Esophagus (tissue), 2 donors: ENCODE results near the gene EDAR. TPM values are rescaled to one million over a fixed set of nuclear protein-coding genes. Genes with fewer than 3 reads are reported as not detected.

Experiments
- H3K27ac ChIP-seq, 2 donors: one replicate each; pipeline ENCODE4 v1.5.1; 2013; ENCODE audit warnings: low read depth in 2 of 2, mild to moderate bottlenecking in 2 of 2, inconsistent platforms in 1 of 2, low read length in 1 of 2, moderate library complexity in 1 of 2
- H3K27me3 ChIP-seq, 2 donors: one replicate each; pipeline ENCODE4 v1.6.1; 2013; ENCODE audit warnings: low read length in 2 of 2, control low read depth in 1 of 2, mild to moderate bottlenecking in 1 of 2; ENCODE audit not compliant: insufficient read depth in 2 of 2, control insufficient read depth in 1 of 2
- H3K36me3 ChIP-seq, 2 donors: one replicate each; pipeline ENCODE4 v1.6.1; 2013; ENCODE audit warnings: low read length in 1 of 2; ENCODE audit not compliant: control insufficient read depth in 2 of 2, insufficient read depth in 2 of 2
- H3K4me1 ChIP-seq, 2 donors: one replicate each; pipeline ENCODE4 v1.6.1; 2013; ENCODE audit warnings: low read length in 1 of 2; ENCODE audit not compliant: control insufficient read depth in 2 of 2, insufficient read depth in 2 of 2
- H3K4me3 ChIP-seq, 2 donors: one replicate each; pipeline ENCODE4 v1.5.1; 2013; ENCODE audit warnings: low read length in 2 of 2, mild to moderate bottlenecking in 2 of 2, low read depth in 1 of 2, moderate library complexity in 1 of 2
- H3K9me3 ChIP-seq, 2 donors: one replicate each; pipeline ENCODE4 v1.6.1; 2013; ENCODE audit warnings: mild to moderate bottlenecking in 2 of 2, low read depth in 1 of 2, low read length in 1 of 2, moderate library complexity in 1 of 2; ENCODE audit not compliant: control insufficient read depth in 2 of 2, insufficient read depth in 1 of 2
- WGBS, 2 donors: extraction: QIAGEN DNeasy Blood & Tissue Kit; methylation state at CpG; one replicate each; pipeline ENCODE4 v1.1.7; 2013; 5-methylcytosine and 5-hydroxymethylcytosine counted together
- polyA plus RNA-seq, 2 donors: library from polyadenylated mRNA; stranded (reverse); fragments of 200-250 nt; gene quantifications; one replicate each; pipeline ENCODE4 v1.2.3, GENCODE V29; 2013
- donor health status: healthy with polysubstance abuse.
- donor health status: Bipolar disorder and iron deficiency.

The EDAR gene
- polyA plus RNA-seq, 2 donors: 1.3 to 2.3 TPM

DNA sequence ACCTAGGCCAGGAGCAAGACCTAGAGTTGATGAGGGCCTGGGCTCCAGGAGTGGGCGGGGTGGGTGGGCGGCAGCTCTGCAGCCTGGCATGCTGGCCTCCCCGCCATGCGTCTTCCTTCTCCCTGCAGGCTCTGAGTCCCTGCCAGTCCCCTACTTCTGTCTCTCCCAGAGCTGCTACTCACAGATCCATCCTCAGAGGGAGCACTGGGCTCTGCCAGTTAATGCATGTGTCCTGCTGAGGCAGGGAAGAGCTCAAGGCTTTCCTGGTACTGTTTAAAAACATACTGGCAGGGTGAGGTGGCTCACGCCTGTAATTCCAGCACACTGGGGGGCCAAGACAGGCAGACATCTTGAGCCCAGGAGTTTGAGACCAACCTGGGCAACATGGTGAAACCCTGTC is 38.7 kb upstream of the EDAR start:
- no peak overlapping the region for H3K27ac ChIP-seq
- no peaks in the 10 kb centered on the region for H3K9me3 ChIP-seq
- 85 to 98% methylated on average over 5 of the region's 5 CpGs for WGBS, 2 donors
- H3K4me1 ChIP-seq: peaks cover 4 to 6% of the 10 kb centered on the region in 2 donors
- no peaks in the 10 kb centered on the region for H3K27me3 ChIP-seq
- H3K4me3 ChIP-seq: no peak overlapping the region
- H3K36me3 ChIP-seq: no peaks in the 10 kb centered on the region

DNA sequence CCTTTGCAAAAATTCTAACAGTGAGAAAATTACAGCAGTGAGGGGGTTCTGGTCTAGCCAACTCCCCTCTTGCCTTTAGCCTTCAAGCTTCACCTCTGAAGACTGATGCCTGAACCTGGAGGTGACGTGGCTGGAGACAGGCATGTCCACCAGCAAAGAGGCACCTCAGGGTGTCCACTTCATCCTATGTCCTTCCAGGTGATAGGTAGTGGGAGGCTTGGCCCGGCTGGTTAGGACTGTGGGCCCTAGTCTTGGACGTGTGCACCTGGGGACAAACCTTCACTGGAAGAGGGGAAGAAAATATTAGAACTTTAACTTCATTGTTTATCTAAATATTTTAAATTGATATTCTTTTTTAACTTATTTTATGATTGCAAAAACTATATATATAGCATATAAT is 35.5 kb upstream of the EDAR start:
- Histone ChIP-seq H3K27ac (no peak overlapping the region), H3K36me3 (no peaks in the 10 kb centered on the region), H3K4me3 (no peak overlapping the region), H3K27me3 (no peaks in the 10 kb centered on the region), H3K9me3 (no peaks in the 10 kb centered on the region), H3K4me1 (peaks cover 0 to 2% of the 10 kb centered on the region in 2 donors)
- 92% methylated on average over 3 of the region's 3 CpGs for WGBS, 2 donors

DNA sequence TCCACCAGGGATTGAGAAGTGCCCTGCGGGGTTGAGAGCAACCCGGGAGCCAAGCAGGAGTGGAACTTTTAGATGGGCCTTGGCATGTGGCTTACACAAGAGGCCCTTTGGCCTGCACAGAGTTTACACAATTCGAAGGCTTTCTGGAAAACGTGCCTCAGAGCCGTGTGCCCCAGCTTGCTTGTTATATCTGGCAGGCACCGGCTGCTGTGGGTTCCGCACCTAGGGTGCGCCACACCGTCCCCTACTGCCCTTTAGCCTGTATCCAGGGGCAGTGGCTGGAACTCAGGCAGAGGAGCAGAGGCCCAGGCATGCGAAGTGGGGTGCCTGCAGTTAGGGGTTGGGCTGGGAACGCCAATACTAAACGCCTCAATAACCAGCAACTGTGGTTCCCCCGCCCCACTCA is 32.9 kb upstream of the EDAR start:
- Histone ChIP-seq H3K27ac (no peak overlapping the region), H3K9me3 (no peaks in the 10 kb centered on the region), H3K27me3 (no peaks in the 10 kb centered on the region), H3K4me3 (no peak overlapping the region), H3K36me3 (no peaks in the 10 kb centered on the region), H3K4me1 (peaks cover 0 to 2% of the 10 kb centered on the region in 2 donors)
- 75 to 85% methylated on average over 13 of the region's 13 CpGs for WGBS, 2 donors

DNA sequence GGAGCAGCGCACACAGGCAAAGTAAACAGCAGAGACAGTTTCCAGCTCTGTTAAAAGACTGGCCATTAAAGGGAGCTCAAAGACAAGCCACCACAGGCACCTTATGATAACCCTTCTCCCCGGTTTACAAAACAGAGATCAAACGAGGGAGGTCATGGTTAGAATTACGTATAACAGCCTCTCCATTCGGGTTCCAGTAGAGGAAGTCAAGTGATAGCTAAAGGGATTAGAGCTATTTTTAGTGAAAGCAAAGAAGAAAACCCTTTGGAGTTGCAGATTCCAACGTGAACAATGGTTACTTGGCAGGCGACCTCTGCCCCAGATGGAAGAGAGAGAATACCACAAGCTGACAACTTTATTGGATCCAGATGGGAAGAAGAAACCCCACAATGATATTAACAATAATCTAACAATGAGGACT is 31.2 kb upstream of the EDAR start:
- 28 to 29% methylated on average over 7 of the region's 7 CpGs for WGBS, 2 donors
- H3K4me3 ChIP-seq: no peak overlapping the region
- no peak overlapping the region for H3K27ac ChIP-seq
- no peaks in the 10 kb centered on the region for H3K27me3 ChIP-seq
- H3K36me3 ChIP-seq: no peaks in the 10 kb centered on the region
- H3K4me1 ChIP-seq: peaks cover 0 to 2% of the 10 kb centered on the region in 2 donors
- no peaks in the 10 kb centered on the region for H3K9me3 ChIP-seq

DNA sequence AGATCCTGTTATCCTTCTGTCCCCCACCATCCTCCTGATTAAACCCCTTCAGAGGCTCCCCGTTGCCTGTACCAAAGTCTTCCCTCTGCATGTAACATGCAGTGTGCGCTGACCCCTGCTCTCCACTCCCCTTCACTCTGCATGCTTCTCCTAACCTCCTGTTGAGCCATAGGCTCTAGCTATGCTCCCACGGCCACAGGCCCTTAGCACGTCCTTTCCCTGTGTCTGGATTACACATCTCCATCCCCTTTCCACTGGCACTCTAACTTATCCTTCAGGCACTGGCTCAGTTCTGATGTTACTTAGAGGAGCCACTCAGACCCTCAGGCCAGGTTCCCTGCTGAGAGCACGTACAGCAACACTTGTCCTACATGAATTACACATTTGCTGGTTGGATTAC is 29.4 kb upstream of the EDAR start:
- Histone ChIP-seq H3K27ac (no peak overlapping the region), H3K9me3 (no peaks in the 10 kb centered on the region), H3K27me3 (no peaks in the 10 kb centered on the region), H3K4me1 (peaks cover 0 to 2% of the 10 kb centered on the region in 2 donors), H3K36me3 (no peaks in the 10 kb centered on the region), H3K4me3 (no peak overlapping the region)
- 91 to 92% methylated on average over 5 of the region's 5 CpGs for WGBS, 2 donors

DNA sequence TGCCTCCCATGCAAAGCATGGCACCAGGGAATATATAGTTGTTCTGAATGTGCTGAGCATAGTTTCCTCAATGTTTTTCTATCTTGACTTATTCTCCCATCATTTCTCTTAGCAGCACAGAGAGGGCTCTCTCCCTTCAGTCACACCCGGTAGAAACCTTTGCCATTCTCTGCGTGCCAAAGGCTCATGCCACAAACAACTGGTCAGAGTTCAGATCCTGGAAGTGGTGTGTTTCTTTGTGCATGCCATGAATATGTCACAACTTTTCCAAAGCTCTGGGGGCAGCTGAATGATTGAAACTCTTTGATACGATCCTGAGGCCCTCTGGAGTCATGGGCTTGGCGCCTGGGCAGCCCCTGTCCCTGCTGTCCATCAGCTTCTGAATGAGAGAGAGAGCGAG is 28.0 kb upstream of the EDAR start:
- Histone ChIP-seq H3K27me3 (no peaks in the 10 kb centered on the region), H3K9me3 (no peaks in the 10 kb centered on the region), H3K4me3 (no peak overlapping the region), H3K36me3 (no peaks in the 10 kb centered on the region), H3K4me1 (peaks cover 0 to 2% of the 10 kb centered on the region in 2 donors), H3K27ac (no peak overlapping the region)
- 77 to 87% methylated on average over 5 of the region's 5 CpGs for WGBS, 2 donors

DNA sequence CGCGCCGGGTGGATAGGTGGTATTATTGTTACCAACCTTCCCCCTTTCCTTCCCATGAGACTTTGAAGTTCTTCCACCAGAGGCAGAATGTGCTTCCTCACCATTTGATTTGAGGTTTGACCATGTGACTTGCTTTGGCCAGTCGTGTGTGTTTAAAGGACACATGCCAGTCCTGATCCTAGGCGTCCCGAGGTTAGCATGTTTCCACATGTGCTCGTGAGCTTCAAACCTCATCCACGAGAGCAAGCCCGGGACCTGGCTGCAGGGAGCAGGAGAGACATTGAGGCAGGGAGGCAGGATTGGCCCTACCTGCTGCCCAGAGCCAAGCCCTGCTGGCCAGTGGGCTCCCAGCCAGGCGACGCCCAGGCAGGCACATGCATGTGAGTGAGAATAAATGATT is 27.4 kb upstream of the EDAR start:
- no peaks in the 10 kb centered on the region for H3K36me3 ChIP-seq
- WGBS, 2 donors: 89 to 91% methylated on average over 11 of the region's 11 CpGs
- H3K27ac ChIP-seq: no peak overlapping the region
- peaks cover 0 to 2% of the 10 kb centered on the region in 2 donors for H3K4me1 ChIP-seq
- no peaks in the 10 kb centered on the region for H3K27me3 ChIP-seq
- H3K4me3 ChIP-seq: no peak overlapping the region
- no peaks in the 10 kb centered on the region for H3K9me3 ChIP-seq

DNA sequence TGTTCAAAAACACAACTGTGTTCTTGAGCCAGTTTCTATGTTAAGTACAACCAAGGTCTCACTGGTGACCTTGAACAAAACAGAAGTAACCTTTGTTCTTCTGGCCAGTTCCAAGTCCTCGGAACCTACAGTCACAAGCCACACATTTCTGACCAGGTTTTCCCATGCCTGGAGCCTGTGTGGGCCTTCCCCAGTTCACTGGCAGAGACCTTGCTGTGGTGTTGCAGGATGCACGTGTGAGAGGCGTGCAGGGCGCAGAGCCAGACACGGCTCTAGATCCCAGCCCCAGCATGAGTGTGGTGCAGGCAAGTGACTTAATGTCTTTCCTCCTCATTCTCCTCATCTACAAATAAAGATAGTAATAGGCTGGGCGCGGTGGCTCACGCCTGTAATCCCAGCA is 25.5 kb upstream of the EDAR start:
- H3K27me3 ChIP-seq: no peaks in the 10 kb centered on the region
- H3K4me3 ChIP-seq: no peak overlapping the region
- no peaks in the 10 kb centered on the region for H3K4me1 ChIP-seq
- 88 to 94% methylated on average over 8 of the region's 8 CpGs for whole genome bisulfite sequencing, 2 donors
- H3K27ac ChIP-seq: no peak overlapping the region
- no peaks in the 10 kb centered on the region for H3K9me3 ChIP-seq
- no peaks in the 10 kb centered on the region for H3K36me3 ChIP-seq

DNA sequence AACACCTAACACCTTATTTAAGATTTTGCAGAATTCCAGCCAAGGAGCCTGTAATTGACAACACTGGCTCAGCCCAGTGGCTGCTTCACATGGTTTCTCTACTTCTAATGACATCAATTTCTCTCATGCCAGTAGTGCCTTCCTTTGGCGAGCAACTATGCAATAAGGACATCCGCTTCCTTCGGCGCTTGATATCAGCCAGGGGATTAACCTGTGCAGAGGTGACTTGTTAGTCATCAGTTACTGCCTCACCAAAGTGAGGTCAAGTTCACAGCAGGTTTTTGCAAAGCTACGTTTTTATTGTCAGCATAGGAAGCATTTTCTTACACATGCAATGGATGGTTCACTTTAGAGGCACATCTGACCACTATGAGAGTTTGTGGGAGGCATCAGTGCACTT is 24.0 kb upstream of the EDAR start:
- no peaks in the 10 kb centered on the region for H3K4me1 ChIP-seq
- no peaks in the 10 kb centered on the region for H3K27me3 ChIP-seq
- no peak overlapping the region for H3K27ac ChIP-seq
- 75 to 79% methylated on average over 5 of the region's 5 CpGs for WGBS, 2 donors
- H3K36me3 ChIP-seq: no peaks in the 10 kb centered on the region
- H3K9me3 ChIP-seq: no peaks in the 10 kb centered on the region
- H3K4me3 ChIP-seq: no peak overlapping the region

DNA sequence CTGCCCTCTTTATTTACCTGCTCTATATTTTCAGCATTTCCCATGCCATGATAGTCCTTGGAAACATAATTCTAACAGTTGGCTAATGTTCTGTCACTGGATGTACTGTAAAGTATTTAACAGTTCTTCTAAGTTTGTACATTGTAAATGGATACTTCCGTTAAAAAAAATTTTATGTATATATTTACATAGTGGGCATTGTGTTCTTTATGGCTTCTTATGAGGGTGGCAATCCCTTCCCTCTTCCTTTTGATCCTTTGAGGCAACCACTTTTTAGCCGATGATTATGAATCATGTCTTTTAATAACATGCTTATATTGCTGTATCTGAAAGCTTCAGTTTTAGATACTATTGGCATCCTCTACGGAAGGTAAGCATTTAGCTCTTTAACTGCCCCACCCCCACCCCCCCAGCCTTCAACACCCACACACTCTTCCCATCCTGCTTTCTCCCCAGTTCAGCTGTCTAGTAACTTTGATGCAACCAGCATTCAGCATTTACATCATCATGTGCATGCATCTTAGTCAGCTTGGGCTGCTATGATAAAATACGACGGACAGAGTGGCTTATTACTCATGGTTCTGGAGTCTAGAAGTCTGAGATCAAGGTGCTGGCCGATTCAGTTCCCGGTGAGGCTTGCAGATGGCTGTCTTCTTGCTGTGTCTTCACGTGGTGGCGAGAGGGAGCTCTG is 21.0 kb upstream of the EDAR start:
- Histone ChIP-seq H3K36me3 (no peaks in the 10 kb centered on the region), H3K4me1 (no peaks in the 10 kb centered on the region), H3K9me3 (no peaks in the 10 kb centered on the region), H3K27me3 (no peaks in the 10 kb centered on the region), H3K27ac (no peak overlapping the region), H3K4me3 (no peak overlapping the region)
- WGBS, 2 donors: 72 to 77% methylated on average over 9 of the region's 9 CpGs
